Measurements from ENCODE around the gene CTIF.
A peak's percentile ranks its signal among the peaks of the same experiment; 100 is the strongest.

Gene CTIF

DNA sequence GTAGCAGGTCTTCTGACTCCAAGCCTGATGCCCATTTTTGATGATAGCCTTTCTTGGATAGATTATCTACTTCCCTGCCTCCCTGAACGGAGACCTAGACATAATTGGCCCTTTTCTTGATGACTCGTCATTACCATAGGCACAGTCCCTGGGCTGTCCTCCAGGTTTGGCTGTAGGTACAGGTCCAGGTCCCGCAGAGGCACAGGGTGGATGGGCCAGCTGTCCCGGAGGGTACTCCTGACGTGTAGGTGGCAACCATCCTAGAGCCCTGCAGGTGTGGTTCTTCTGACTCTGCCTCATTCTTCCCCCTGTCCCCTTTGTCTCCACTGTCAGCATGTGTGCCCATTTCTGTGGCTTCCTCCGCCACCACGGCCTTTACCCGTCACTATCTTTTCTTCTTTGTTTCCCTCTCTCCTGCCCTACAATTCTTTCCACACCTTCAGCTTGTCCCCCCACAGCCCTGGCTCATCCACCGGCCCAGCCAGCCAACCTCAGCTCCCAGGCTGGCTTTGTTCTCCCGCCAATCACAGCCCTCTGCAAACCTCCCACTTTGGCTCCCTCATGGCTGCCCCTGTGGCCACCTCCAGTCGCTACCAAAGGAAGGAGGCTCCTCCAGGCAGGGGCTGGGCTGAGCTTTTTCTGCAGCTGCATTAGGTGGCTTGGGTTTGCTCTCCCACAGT is 309.1 kb downstream of the CTIF start:
- Histone ChIP-seq H3K9me3 (ENCODE audit: severe bottlenecking) (no peaks in the 10 kb centered on the region), H3K27me3 (ENCODE audit: insufficient read depth, poor library complexity, severe bottlenecking) (no peaks in the 10 kb centered on the region), H3K27ac (ENCODE audit: poor library complexity, severe bottlenecking) (peak overlapping the region; percentile 82), H3K4me3 (ENCODE audit: severe bottlenecking) (no peak overlapping the region), H3K36me3 (ENCODE audit: low read depth) (no peaks in the 10 kb centered on the region), H3K4me1 (ENCODE audit: insufficient read depth, poor library complexity, severe bottlenecking) (peaks cover 26% of the 10 kb centered on the region)
- no peak; the same call in 2 of the 3 replicates for ATAC-seq (ENCODE audit: low read depth)
- DNase-seq (ENCODE audit: low spot score) = no peak
- TF ChIP-seq, protein P1, sequence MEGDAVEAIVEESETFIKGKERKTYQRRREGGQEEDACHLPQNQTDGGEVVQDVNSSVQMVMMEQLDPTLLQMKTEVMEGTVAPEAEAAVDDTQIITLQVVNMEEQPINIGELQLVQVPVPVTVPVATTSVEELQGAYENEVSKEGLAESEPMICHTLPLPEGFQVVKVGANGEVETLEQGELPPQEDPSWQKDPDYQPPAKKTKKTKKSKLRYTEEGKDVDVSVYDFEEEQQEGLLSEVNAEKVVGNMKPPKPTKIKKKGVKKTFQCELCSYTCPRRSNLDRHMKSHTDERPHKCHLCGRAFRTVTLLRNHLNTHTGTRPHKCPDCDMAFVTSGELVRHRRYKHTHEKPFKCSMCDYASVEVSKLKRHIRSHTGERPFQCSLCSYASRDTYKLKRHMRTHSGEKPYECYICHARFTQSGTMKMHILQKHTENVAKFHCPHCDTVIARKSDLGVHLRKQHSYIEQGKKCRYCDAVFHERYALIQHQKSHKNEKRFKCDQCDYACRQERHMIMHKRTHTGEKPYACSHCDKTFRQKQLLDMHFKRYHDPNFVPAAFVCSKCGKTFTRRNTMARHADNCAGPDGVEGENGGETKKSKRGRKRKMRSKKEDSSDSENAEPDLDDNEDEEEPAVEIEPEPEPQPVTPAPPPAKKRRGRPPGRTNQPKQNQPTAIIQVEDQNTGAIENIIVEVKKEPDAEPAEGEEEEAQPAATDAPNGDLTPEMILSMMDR (IDR thresholded peaks at IDR 0.05; ENCODE audit: poor library complexity, severe bottlenecking) = no peak

DNA sequence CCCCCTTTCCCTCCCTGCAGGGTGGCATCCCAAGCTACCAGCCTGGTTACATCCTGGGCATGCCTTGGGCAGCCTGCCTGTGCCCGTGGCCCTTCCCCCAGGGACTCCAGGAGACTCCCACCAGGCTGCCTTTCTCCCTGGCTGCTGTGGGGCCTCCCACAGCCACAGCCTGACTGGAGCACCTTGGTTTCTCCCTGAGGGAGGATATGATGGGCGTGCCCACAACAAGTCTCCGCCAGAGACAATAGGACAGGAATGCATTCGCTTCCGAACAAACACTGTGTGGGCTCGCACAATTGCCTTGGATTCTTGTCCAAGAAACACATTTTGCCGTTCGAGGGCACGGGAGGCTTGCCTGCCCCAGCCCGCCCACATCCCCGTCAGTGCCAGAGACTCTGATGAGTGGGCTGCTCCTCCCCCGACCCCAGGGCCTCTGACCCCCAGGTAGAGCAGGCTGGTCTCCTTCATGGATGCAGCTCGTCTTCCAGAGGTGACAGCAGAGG is 309.9 kb downstream of the CTIF start:
- Histone ChIP-seq H3K27ac (ENCODE audit: poor library complexity, severe bottlenecking) (peak overlapping the region; percentile 82), H3K27me3 (ENCODE audit: insufficient read depth, poor library complexity, severe bottlenecking) (no peaks in the 10 kb centered on the region), H3K4me3 (ENCODE audit: severe bottlenecking) (no peak overlapping the region), H3K36me3 (ENCODE audit: low read depth) (no peaks in the 10 kb centered on the region), H3K4me1 (ENCODE audit: insufficient read depth, poor library complexity, severe bottlenecking) (peaks cover 26% of the 10 kb centered on the region), H3K9me3 (ENCODE audit: severe bottlenecking) (no peaks in the 10 kb centered on the region)
- DNase-seq (ENCODE audit: low spot score) (peak; percentile 87), ATAC-seq (ENCODE audit: low read depth) (peak; percentile 98)
- TF ChIP-seq, protein P1 (IDR thresholded peaks at IDR 0.05; ENCODE audit: poor library complexity, severe bottlenecking) = no peak

GRCh38 chr18:48850822-48851598 is 312.2 kb downstream of the CTIF start:
- DNase-seq (ENCODE audit: low spot score) = no peak
- peaks cover 26% of the 10 kb centered on the region for H3K4me1 ChIP-seq (ENCODE audit: insufficient read depth, poor library complexity, severe bottlenecking)
- no peaks in the 10 kb centered on the region for H3K9me3 ChIP-seq (ENCODE audit: severe bottlenecking)
- no peaks in the 10 kb centered on the region for H3K27me3 ChIP-seq (ENCODE audit: insufficient read depth, poor library complexity, severe bottlenecking)
- TF ChIP-seq, protein P1 (IDR thresholded peaks at IDR 0.05; ENCODE audit: poor library complexity, severe bottlenecking) = no peak
- ATAC-seq (ENCODE audit: low read depth) = no peak
- no peak overlapping the region for H3K4me3 ChIP-seq (ENCODE audit: severe bottlenecking)
- H3K36me3 ChIP-seq (ENCODE audit: low read depth) = no peaks in the 10 kb centered on the region
- H3K27ac ChIP-seq (ENCODE audit: poor library complexity, severe bottlenecking) = peak overlapping the region; percentile 4

GRCh38 chr18:48851599-48851960 is 312.7 kb downstream of the CTIF start:
- no peak overlapping the region for H3K4me3 ChIP-seq (ENCODE audit: severe bottlenecking)
- no peak for DNase-seq (ENCODE audit: low spot score)
- ATAC-seq (ENCODE audit: low read depth) = no peak
- no peaks in the 10 kb centered on the region for H3K9me3 ChIP-seq (ENCODE audit: severe bottlenecking)
- H3K27ac ChIP-seq (ENCODE audit: poor library complexity, severe bottlenecking) = peak overlapping the region; percentile 4
- H3K27me3 ChIP-seq (ENCODE audit: insufficient read depth, poor library complexity, severe bottlenecking) = no peaks in the 10 kb centered on the region
- TF ChIP-seq, protein P1 (IDR thresholded peaks at IDR 0.05; ENCODE audit: poor library complexity, severe bottlenecking) = no peak
- H3K36me3 ChIP-seq (ENCODE audit: low read depth) = no peaks in the 10 kb centered on the region
- peaks cover 26% of the 10 kb centered on the region for H3K4me1 ChIP-seq (ENCODE audit: insufficient read depth, poor library complexity, severe bottlenecking)
